HG03066 (cell line): ENCODE results near the gene RPL7A.
"Not testable (repeated sequence)": the region's sequence is repeated elsewhere in the genome, so short reads cannot be mapped to it uniquely, and the experiment has no call there.

Experiments used
- ATAC-seq: cut with Tn5 transposase; IDR thresholded peaks from one replicate; pipeline ENCODE4 v1.9.1; 2021; ENCODE audit warnings: low read depth; ENCODE audit not compliant: unreplicated experiment

The RPL7A gene

GRCh38 chr9:133366435-133366834 lies 18.4 kb downstream of the RPL7A start:
- ATAC-seq = no peak

- no peak for ATAC-seq
Measured at GRCh38 chr9:133367221-133367620, 19.2 kb downstream of the RPL7A start.

- ATAC-seq = no peak
Measured at GRCh38 chr9:133367778-133368177, 19.8 kb downstream of the RPL7A start.

DNA sequence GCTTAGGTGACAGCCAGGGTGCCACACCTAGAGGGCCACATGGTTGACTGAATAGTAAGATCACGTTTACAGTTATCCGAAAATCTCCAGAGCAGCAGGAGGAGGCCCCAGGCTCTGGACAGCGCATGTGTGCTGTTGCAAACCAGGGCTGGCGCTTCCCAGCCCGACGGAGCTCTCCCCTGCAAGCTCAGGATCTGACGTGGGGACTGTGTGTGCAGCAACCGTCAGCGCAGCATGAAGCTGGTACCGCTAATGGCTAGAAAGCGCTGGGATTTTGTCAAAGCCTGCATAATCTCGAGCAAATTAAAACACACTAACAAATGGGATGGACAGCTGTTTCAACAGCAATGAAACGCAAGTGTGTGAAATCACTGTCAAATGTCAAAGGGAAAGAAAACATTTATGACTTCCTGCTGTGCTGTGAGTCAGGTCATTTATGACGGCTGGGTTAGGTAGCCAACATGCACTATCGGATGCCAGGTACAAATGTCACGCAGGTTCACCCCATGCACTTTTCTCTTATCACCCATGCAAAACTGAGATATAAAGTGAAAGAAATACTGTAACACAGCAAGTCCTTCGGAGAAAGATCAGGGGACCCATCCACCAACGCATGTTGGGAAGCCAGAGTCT lies 20.3 kb downstream of the RPL7A start:
- no peak for ATAC-seq

DNA sequence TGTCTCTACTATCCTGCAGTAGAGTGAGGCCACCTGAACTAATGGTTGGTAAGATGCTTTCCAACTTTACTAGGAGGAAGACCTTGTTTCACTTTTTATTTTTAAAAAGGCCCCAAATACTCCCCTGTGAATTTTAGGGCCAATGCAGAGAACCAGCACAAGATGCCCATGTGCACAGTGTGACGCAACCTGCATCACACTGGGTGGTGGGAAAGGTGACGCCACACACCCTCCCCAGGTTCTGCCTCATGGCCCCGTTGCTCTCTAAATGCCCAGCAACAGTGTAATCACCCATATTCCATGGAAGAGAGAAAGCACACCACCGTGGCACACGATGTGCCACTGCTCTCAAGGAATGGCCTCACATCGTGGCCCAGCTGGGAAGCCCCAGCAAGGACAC lies 21.4 kb downstream of the RPL7A start:
- ATAC-seq = no peak

DNA sequence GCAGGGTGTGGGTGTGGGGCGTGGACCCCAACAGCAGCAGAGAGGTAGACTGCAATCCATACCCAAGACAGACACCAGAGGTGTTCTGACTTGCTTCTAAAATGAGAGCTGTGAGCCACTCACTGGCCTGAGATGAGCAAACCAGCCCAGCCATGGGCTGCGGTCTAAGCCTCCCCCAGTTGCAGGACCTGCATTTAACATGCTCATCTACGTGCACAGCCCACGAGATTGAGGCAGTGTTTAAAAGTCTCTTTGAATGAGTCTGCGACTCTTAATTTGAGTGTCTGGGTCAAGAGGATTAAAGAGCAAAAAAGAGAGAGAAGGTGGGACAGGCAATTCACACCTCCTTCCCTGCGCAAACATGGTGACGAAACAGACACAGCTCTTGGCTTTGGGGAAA lies 21.9 kb downstream of the RPL7A start:
- ATAC-seq = no peak

DNA sequence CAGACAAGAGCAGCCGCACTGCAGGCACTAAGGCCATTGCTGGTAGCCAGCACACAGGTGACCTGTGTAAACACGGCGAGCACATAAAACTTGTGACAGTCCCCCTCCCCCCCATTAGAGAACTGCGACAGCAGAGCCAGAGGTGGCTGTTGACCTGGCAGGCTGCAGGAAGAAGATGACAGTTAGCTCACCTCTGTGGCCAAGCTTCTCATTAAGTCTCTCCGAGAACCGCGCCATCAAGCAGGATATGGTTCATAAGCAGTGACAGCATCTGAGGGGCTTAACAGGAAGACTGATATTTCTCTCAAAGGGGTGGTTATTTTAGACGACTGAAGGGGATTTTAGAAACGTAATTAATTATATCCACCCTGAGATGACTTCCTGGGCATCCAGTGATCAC lies 22.7 kb downstream of the RPL7A start:
- ATAC-seq = no peak

DNA sequence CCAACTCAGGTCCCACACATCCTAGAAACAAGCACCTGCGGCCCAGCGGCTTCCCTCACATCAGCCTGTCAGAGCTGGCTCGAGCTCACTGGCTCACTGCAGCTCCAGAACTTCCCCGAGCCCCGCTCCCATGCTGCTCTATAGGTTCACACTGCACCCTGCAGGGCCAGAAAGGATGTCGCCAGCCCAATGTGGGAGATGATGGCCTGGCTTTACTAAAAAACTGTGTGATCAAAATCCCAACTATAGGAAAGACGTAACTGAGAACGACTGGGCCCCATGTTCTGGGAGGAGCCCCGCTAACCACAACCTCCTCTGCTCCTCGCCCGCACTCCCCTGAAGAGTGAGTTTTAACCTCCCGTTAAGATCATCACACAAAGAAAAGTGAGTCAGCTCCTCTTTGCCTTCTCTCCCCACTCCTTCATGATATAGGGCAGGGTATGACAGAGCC lies 23.3 kb downstream of the RPL7A start:
- ATAC-seq = no peak

- ATAC-seq = no peak
Measured at GRCh38 chr9:133372144-133372543, 24.1 kb downstream of the RPL7A start.

- no peak for ATAC-seq
Measured at GRCh38 chr9:133374612-133375115, 26.6 kb downstream of the RPL7A start.

GRCh38 chr9:133375116-133375723 lies 27.2 kb downstream of the RPL7A start:
- peak; percentile 22 for ATAC-seq

GRCh38 chr9:133375724-133376654 lies 28.0 kb downstream of the RPL7A start, which contains the start of the genes STKLD1 and SURF4:
TSS of gene STKLD1 (plus strand) at chr9:133376366. CDS start at chr9:133376474, 108 bp downstream.
TSS of gene SURF4 (minus strand) at chr9:133376060. CDS start at chr9:133375969, 91 bp downstream.
- peak; percentile 87 for ATAC-seq

DNA sequence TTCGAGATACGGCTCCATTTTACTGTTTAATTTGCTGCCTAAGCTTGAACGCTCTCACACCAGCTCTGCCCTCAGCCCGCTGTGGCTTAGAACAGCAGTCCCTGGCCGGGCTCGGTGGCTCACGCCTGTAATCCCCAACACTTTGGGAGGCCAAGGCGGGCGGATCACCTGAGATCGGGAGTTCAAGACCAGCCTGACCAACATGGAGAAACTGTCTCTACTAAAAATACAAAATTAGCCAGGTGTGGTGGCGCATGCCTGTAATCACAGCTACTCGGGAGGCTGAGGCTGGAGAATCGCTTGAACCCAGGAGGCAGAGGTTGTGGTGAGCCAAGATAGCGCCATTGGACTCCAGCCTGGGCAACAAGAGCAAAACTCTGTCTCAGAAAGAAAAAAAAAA lies 29.3 kb downstream of the RPL7A start:
- not testable (repeated sequence) for ATAC-seq

GRCh38 chr9:133377721-133378216 lies 29.8 kb downstream of the RPL7A start:
- ATAC-seq = no peak

DNA sequence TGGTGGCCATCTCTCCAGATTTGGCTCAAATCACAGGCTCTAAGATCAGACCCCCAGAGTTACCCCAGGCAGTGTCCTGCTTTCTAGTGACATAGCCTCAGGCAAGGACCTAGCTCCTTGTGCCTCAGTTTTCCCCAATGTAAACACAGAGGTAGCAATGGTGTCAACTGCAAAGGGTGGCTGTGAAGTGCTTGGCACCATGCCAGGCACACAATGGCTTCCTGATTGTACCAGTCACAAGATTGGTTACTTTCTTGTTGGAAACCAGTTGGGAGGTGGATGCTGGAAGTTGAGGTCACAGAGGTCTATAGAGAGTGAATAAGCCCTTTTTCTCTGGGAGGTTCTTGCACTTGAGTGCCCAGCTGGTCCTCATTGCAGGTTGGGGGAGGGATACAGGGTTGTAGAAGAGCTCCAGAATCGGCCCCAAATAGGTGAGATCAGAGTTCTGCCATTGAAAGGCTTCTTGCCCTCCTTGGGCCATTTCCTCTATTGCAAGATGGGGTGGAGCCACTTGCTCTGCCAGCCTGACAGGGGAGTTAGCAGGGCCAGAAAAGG lies 30.5 kb downstream of the RPL7A start:
- ATAC-seq = no peak

DNA sequence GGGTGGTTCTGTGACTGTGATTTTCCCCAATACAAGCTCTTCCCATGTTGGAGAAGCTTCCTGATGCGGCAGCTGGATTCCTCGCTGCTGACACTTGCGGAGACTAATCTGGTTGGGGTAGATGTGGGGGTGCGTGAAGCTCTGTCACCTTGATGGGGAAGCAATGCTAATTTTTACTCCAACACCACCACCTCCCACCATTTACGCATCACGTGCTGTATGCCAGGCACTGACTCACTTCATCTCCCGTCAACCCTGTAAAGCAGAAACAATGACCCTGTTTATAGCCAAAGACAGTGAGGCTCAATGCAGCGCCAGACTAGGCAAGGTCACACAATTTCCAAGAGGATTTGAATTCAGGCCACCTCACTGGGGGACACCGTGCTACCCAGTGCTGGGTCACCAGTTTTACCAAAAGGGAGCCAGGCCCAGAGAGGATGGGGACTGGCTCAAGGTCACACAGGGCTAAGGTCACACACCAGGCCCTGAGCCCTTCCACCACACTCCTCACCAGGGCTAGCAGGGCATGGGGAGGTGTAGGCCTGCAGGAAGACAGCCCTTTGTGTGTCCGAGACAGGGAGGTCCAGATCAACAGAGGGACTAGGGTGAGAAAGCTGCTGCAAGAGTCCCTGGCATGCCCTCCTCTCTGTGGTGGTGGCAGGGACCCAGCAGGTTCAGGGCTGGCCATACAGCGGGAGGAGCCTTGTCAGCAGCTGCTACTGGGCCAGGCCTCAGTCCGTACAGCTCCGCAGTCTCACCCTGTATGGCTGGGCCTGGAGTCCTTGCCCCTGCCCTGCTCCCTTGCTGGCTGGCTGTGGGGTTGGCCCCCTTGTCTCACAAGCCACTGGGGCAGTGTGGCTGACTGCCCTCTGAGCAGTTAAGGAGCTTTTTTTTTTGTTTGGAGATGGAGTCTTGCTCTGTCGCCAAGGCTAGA lies 31.4 kb downstream of the RPL7A start:
- no peak for ATAC-seq

DNA sequence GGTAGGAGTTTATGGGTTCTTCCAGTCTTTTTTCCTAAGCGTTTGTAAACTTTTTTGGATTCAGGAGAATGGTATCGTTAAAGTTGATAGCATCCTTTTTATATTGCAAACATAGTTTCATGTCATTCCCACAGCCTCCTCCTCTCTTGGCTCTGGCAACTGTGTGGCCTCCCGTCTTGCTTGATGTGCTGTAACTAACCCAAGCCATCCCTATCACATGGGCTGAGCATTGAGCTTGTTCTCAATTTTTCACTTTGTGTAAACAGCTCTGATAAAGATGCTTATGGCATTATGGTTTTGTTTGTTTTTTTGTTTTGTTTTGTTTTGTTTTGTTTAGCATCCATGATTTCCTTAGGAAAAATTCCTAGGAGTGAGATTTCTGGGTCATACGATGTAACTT lies 32.7 kb downstream of the RPL7A start:
- ATAC-seq = no peak

GRCh38 chr9:133382507-133383141 lies 34.6 kb downstream of the RPL7A start:
- no peak for ATAC-seq

DNA sequence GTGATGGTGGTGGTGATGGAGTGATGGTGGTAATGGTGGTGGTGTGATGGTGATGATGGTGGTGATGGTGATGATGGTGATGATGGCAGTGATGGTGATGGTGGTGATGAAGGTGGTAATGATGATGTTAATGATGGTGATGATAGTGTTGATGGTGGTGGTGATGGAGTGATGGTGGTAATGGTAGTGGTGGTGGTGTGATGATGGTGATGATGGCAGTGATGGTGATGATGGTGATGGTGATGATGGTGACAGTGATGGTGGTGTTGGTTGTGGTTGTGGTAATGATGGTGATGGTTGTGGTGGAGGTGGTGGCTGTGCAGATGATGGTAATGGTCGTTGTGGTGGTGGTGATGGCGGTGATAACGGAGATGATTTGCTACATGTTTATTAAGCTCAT lies 35.4 kb downstream of the RPL7A start:
- ATAC-seq = no peak
